Endodermal cell (in vitro differentiated cells): Measurements from ENCODE around the gene CYP3A4. TPM values are rescaled to one million over a fixed set of nuclear protein-coding genes. Genes with fewer than 3 reads are reported as not detected.

ENCODE experiments used
- DNase-seq: peaks from one replicate; pipeline ENCODE4 v3.0.0-alpha.2; 2017
- H3K27ac ChIP-seq: 2 replicates; pipeline ENCODE4 v1.5.1; 2013; ENCODE audit warnings: mild to moderate bottlenecking, low read depth, low read length, moderate library complexity
- H3K27me3 ChIP-seq: 2 replicates; pipeline ENCODE4 v1.6.1; 2013; ENCODE audit warnings: mild to moderate bottlenecking, low read length, moderate library complexity; ENCODE audit not compliant: insufficient read depth, control insufficient read depth, poor library complexity, severe bottlenecking
- H3K36me3 ChIP-seq: 2 replicates; pipeline ENCODE4 v1.7.0; 2013; ENCODE audit warnings: mild to moderate bottlenecking, low read length, moderate library complexity; ENCODE audit not compliant: control insufficient read depth, insufficient read depth
- H3K4me1 ChIP-seq: one replicate; pipeline ENCODE4 v1.7.0; 2013; ENCODE audit warnings: low read length; ENCODE audit not compliant: control insufficient read depth, insufficient read depth
- H3K4me3 ChIP-seq: 2 replicates; pipeline ENCODE4 v1.5.1; 2013; ENCODE audit warnings: mild to moderate bottlenecking, low read length, moderate library complexity
- H3K9ac ChIP-seq: 2 replicates; pipeline ENCODE4 v1.6.1; 2013; ENCODE audit warnings: mild to moderate bottlenecking, low read length, moderate library complexity; ENCODE audit not compliant: poor library complexity, severe bottlenecking; ENCODE audit errors: extremely low read depth
- H3K9me3 ChIP-seq: 2 replicates; pipeline ENCODE4 v1.6.1; 2013; ENCODE audit warnings: mild to moderate bottlenecking, low read length, moderate library complexity; ENCODE audit not compliant: control insufficient read depth
- H3K27ac Mint-ChIP-seq: 2 replicates; pipeline ENCODE4 v1.8.0; 2020; ENCODE audit warnings: mixed read lengths
- H3K27me3 Mint-ChIP-seq: 2 replicates; pipeline ENCODE4 v1.8.0; 2021; ENCODE audit warnings: mild to moderate bottlenecking, mixed read lengths; ENCODE audit not compliant: insufficient read depth
- H3K36me3 Mint-ChIP-seq: 2 replicates; pipeline ENCODE4 v1.8.0; 2020; ENCODE audit warnings: low read depth, mixed read lengths
- H3K4me1 Mint-ChIP-seq: 2 replicates; pipeline ENCODE4 v1.8.0; 2020; ENCODE audit warnings: mixed read lengths
- H3K4me3 Mint-ChIP-seq: 2 replicates; pipeline ENCODE4 v1.8.0; 2020; ENCODE audit warnings: mild to moderate bottlenecking, moderate library complexity, mixed read lengths
- H3K9me3 Mint-ChIP-seq: 2 replicates; pipeline ENCODE4 v1.8.0; 2020; ENCODE audit warnings: mild to moderate bottlenecking, mixed read lengths
- WGBS, 2 experiments: methylation state at CpG; one replicate each; pipeline versions ENCODE4 v1.1.5 to v1.1.7; 2013; ENCODE audit warnings: missing lambda C conversion rate in 2 of 2, mixed read lengths in 1 of 2; ENCODE audit not compliant: insufficient coverage in 1 of 2, insufficient read length in 1 of 2; 5-methylcytosine and 5-hydroxymethylcytosine counted together
- total RNA-seq, 2 donors: library from RNA; stranded (reverse); fragmentation: NEBNext Ultra II Directional in 1 of 2; extraction: Animal tissue kit (Norgen Biotek cat#: 25700) in 1 of 2; gene quantifications; 2 replicates in 1 of 2; 3 replicates in 1 of 2; pipeline ENCODE4 v1.2.1, GENCODE V29; 2021
- TF ChIP-seq, protein P1 (sequence below): fragments of 200-600 bp; sonication (generic); conservative IDR thresholded peaks from 2 replicates; pipeline ENCODE4 v1.5.0; 2021; ENCODE audit warnings: antibody characterized with exemption, mild to moderate bottlenecking

Gene CYP3A4
- total RNA-seq, 2 donors from 2014 or later, result 0.11 TPM; not detected in 1

DNA sequence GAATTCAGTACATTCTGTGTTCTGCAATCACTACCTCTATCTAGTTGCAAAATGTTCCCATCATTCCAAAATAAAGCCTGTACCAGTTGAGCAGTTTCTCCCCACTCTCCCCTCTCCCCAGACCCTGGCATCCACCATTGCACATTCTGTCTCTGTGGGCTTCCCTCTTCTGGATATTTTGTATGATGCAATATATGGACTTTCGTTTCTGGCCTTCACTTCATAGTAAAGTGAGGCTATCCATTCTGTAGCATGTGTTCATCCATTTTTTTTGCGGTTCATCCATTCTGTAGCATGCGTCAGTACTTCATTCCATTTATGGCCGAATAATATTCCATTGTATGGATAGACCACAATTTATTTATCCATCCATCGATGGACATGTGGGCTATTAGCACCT lies 9.5 kb upstream of the CYP3A4 start:
- Mint-ChIP-seq H3K27ac (no peak overlapping the region), H3K4me1 (peaks cover 5% of the 10 kb centered on the region), H3K9me3 (peaks cover under 1% of the 10 kb centered on the region), H3K27me3 (peaks cover 8% of the 10 kb centered on the region), H3K36me3 (no peaks in the 10 kb centered on the region), H3K4me3 (no peak overlapping the region)
- WGBS, 2 experiments, result 92 to 97% methylated on average over 5 of the region's 5 CpGs
- no peaks in the 10 kb centered on the region for H3K4me1 ChIP-seq
- TF ChIP-seq, protein P1, sequence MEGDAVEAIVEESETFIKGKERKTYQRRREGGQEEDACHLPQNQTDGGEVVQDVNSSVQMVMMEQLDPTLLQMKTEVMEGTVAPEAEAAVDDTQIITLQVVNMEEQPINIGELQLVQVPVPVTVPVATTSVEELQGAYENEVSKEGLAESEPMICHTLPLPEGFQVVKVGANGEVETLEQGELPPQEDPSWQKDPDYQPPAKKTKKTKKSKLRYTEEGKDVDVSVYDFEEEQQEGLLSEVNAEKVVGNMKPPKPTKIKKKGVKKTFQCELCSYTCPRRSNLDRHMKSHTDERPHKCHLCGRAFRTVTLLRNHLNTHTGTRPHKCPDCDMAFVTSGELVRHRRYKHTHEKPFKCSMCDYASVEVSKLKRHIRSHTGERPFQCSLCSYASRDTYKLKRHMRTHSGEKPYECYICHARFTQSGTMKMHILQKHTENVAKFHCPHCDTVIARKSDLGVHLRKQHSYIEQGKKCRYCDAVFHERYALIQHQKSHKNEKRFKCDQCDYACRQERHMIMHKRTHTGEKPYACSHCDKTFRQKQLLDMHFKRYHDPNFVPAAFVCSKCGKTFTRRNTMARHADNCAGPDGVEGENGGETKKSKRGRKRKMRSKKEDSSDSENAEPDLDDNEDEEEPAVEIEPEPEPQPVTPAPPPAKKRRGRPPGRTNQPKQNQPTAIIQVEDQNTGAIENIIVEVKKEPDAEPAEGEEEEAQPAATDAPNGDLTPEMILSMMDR, result no peak
- DNase-seq, result no peak
- no peaks in the 10 kb centered on the region for H3K36me3 ChIP-seq
- H3K27ac ChIP-seq, result no peak overlapping the region
- H3K27me3 ChIP-seq, result no peaks in the 10 kb centered on the region
- H3K9me3 ChIP-seq, result no peaks in the 10 kb centered on the region
- no peak overlapping the region for H3K9ac ChIP-seq
- H3K4me3 ChIP-seq, result no peak overlapping the region

DNA sequence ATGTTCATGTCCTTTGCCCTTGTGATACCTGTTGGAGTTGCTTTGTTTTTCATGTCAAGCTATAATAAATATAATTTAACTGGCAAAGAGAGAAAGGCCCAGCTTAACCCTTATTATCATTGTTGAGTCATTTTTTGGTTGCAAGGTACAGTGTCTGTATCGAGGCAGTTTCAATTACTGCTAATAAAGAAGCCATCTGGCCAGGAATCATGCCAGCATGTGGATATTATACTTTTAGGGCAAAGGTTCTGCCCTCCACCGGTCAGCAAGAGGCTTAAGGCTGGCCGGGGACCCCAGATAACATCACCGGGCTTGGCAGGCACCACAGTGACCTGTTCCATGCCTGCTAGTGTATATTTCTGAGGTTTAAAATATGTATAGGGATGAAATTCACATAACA lies 9.0 kb upstream of the CYP3A4 start:
- Mint-ChIP-seq H3K36me3 (no peaks in the 10 kb centered on the region), H3K27ac (no peak overlapping the region), H3K27me3 (peaks cover 9% of the 10 kb centered on the region), H3K4me3 (no peak overlapping the region), H3K9me3 (no peaks in the 10 kb centered on the region), H3K4me1 (peaks cover 9% of the 10 kb centered on the region)
- no peaks in the 10 kb centered on the region for H3K4me1 ChIP-seq
- TF ChIP-seq, protein P1, result no peak
- H3K36me3 ChIP-seq, result no peaks in the 10 kb centered on the region
- H3K27me3 ChIP-seq, result no peaks in the 10 kb centered on the region
- no peaks in the 10 kb centered on the region for H3K9me3 ChIP-seq
- no peak overlapping the region for H3K27ac ChIP-seq
- DNase-seq, result no peak
- WGBS, 2 experiments, result 90 to 100% methylated on average over 2 to 4 of the region's 4 CpGs
- no peak overlapping the region for H3K4me3 ChIP-seq
- H3K9ac ChIP-seq, result no peak overlapping the region

DNA sequence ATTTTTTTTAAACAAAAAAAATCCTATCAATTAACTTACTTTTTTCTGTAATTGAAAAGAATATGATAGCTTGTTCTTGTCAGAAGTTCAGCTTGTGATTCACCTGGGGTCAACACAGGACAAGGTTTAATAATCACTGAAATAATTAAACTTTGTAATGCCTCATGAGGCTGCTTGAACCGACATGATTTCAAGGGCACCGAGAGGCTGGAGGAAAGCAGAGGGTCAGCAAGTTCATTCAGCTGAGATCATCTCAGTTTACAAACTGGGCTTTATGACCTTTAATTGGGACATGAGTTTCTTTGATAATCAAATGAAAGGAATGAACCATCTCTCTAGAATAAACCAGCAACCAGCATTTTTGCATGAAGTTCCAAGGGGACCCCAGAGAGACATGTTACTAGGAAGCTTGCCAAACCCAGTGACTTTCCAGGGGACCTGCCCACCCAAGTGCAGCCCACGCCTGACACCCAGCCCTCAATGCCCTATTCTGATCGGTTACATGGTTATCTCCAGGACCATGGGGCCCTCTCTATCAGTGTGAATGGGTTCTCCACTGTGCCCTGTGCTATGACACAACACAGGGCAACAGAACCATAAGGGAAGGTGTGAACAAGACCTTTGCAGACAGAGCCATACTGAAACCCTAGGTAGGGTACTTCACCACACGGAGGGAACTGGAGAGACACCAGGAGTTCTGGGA lies 7.8 kb upstream of the CYP3A4 start:
- no peak overlapping the region for H3K27ac ChIP-seq
- 87 to 94% methylated on average over 5 of the region's 5 CpGs for WGBS, 2 experiments
- H3K4me1 Mint-ChIP-seq, result peaks cover 9% of the 10 kb centered on the region
- H3K27me3 ChIP-seq, result no peaks in the 10 kb centered on the region
- no peak for DNase-seq
- TF ChIP-seq, protein P1, result no peak
- H3K9me3 Mint-ChIP-seq, result no peaks in the 10 kb centered on the region
- no peak overlapping the region for H3K9ac ChIP-seq
- H3K4me1 ChIP-seq, result no peaks in the 10 kb centered on the region
- no peak overlapping the region for H3K4me3 Mint-ChIP-seq
- H3K27me3 Mint-ChIP-seq, result peaks cover 9% of the 10 kb centered on the region
- H3K4me3 ChIP-seq, result no peak overlapping the region
- H3K36me3 ChIP-seq, result no peaks in the 10 kb centered on the region
- H3K9me3 ChIP-seq, result no peaks in the 10 kb centered on the region
- H3K27ac Mint-ChIP-seq, result no peak overlapping the region
- H3K36me3 Mint-ChIP-seq, result no peaks in the 10 kb centered on the region
